ENCODE measurements around the gene MBOAT2. TPM values are rescaled to one million over a fixed set of nuclear protein-coding genes. Genes with fewer than 3 reads are reported as not detected.

The MBOAT2 gene
- total and polyA plus RNA-seq, 2 experiments from 2014 or later = 15.9 to 22.7 TPM

GRCh38 chr2:8892111-8892510 is 111.4 kb downstream of the MBOAT2 start:
- no peaks in the 10 kb centered on the region for H3K79me2 ChIP-seq (replicated peaks; ENCODE audit: insufficient read depth)

More at GRCh38 chr2:8892111-8892510, 111.4 kb downstream of the MBOAT2 start:
- peaks cover 8% of the 10 kb centered on the region; the same call in 1 of the 2 replicates for H3K9me2 ChIP-seq (ENCODE audit: insufficient read depth)
- no peaks in the 10 kb centered on the region for H3F3A ChIP-seq (replicated peaks; ENCODE audit: low read depth)
- no peak overlapping the region for H3K4me3 ChIP-seq
- H3K4me2 ChIP-seq = no peak overlapping the region
- no peak for DNase-seq (ENCODE audit: low spot score)
- H3K27ac ChIP-seq (ENCODE audit: low read depth) = no peak overlapping the region
- no peak for TF ChIP-seq ZNF114 (CRISPR knock-in tag; IDR thresholded peaks at IDR 0.05)
- no peak for TF ChIP-seq JUNB (IDR thresholded peaks at IDR 0.05; ENCODE audit: unreplicated experiment)
- TF ChIP-seq STAT1 (IDR thresholded peaks at IDR 0.05; ENCODE audit: unreplicated experiment) = no peak
- TF ChIP-seq NANOG (IDR thresholded peaks at IDR 0.05; ENCODE audit: borderline replicate concordance) = no peak
- TF ChIP-seq EZH2 (IDR thresholded peaks at IDR 0.05; ENCODE audit: low read depth, unreplicated experiment) = no peak
- no peak for TF ChIP-seq CREB1 (CRISPR knock-in tag; IDR thresholded peaks at IDR 0.05; ENCODE audit: low read depth)
- TF ChIP-seq ZNF462 (CRISPR knock-in tag; IDR thresholded peaks at IDR 0.05) = no peak
- TF ChIP-seq EZH2phosphoT487 (IDR thresholded peaks at IDR 0.05; ENCODE audit: unreplicated experiment) = no peak
- no peak for TF ChIP-seq REST (IDR thresholded peaks at IDR 0.05; ENCODE audit: unreplicated experiment)
- TF ChIP-seq ETS1 (IDR thresholded peaks at IDR 0.05) = no peak
- TF ChIP-seq, protein P1, sequence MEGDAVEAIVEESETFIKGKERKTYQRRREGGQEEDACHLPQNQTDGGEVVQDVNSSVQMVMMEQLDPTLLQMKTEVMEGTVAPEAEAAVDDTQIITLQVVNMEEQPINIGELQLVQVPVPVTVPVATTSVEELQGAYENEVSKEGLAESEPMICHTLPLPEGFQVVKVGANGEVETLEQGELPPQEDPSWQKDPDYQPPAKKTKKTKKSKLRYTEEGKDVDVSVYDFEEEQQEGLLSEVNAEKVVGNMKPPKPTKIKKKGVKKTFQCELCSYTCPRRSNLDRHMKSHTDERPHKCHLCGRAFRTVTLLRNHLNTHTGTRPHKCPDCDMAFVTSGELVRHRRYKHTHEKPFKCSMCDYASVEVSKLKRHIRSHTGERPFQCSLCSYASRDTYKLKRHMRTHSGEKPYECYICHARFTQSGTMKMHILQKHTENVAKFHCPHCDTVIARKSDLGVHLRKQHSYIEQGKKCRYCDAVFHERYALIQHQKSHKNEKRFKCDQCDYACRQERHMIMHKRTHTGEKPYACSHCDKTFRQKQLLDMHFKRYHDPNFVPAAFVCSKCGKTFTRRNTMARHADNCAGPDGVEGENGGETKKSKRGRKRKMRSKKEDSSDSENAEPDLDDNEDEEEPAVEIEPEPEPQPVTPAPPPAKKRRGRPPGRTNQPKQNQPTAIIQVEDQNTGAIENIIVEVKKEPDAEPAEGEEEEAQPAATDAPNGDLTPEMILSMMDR (conservative IDR thresholded peaks at IDR 0.05; ENCODE audit: low read depth in 2 of 2) = no peak
- no peak for TF ChIP-seq ZNF331 (CRISPR knock-in tag; IDR thresholded peaks at IDR 0.05; ENCODE audit: low read depth)
- TF ChIP-seq POLR2AphosphoS5 (IDR thresholded peaks at IDR 0.05; ENCODE audit: low read depth) = no peak
- Mint-ChIP-seq H3K4me3 (no peak overlapping the region), H3K4me1 (peaks cover 45% of the 10 kb centered on the region), H3K36me3 (ENCODE audit: low read depth) (peaks cover 32% of the 10 kb centered on the region), H3K27ac (no peak overlapping the region), H3K9me3 (peaks cover 20% of the 10 kb centered on the region), H3K27me3 (ENCODE audit: insufficient read depth, low read depth, poor library complexity) (peaks cover 4% of the 10 kb centered on the region)
- H3K27me3 ChIP-seq (ENCODE audit: insufficient read depth) = no peaks in the 10 kb centered on the region
- H3K4me1 ChIP-seq (ENCODE audit: insufficient read depth) = peaks cover 15% of the 10 kb centered on the region
- H3K36me3 ChIP-seq (ENCODE audit: insufficient read depth) = peaks cover 6% of the 10 kb centered on the region; the same call in 1 of the 2 replicates
- ATAC-seq = no peak
- H4K20me1 ChIP-seq (replicated peaks; ENCODE audit: insufficient read depth) = no peaks in the 10 kb centered on the region
- no peak overlapping the region for H2AFZ ChIP-seq

Measured in GM23338 (cell line).